Stimulated activated CD4-positive, alpha-beta T cell treated with anti-CD3 and anti-CD28 coated beads, Interleukin-1b, Interleukin-23, amount 100 ng/mL, for 4 hours (primary cell): Measurements from ENCODE around the gene HOMER3.
"Not testable (repeated sequence)": the region's sequence is repeated elsewhere in the genome, so short reads cannot be mapped to it uniquely, and the experiment has no call there.

Experiments used
- DNase-seq, 2 donors: peaks; one replicate each; pipeline ENCODE4 v3.0.0-alpha.2; 2020; ENCODE audit warnings: low read depth in 2 of 2

Gene HOMER3

GRCh38 chr19:18924684-18925213 is 16.3 kb downstream of the HOMER3 start:
- no peak for DNase-seq

GRCh38 chr19:18922228-18922985 is 18.6 kb downstream of the HOMER3 start:
- no peak for DNase-seq

GRCh38 chr19:18921593-18921992 is 19.4 kb downstream of the HOMER3 start:
- no peak for DNase-seq

- DNase-seq = no peak
These were observed 20.6 kb downstream of the HOMER3 start for GRCh38 chr19:18920400-18920799.

GRCh38 chr19:18919900-18920214 is 21.2 kb downstream of the HOMER3 start:
- DNase-seq = no peak

- DNase-seq = peak; percentile 90 to 91
These were observed 21.7 kb downstream of the HOMER3 start, which contains the start of the genes COPE and DDX49 for GRCh38 chr19:18919086-18919899. COPE (minus strand) TSS chr19:18919387; CDS start chr19:18919348, 39 bp downstream. DDX49 (plus strand) TSS chr19:18919715; CDS start chr19:18919742, 27 bp downstream.

GRCh38 chr19:18917593-18917992 is 23.4 kb downstream of the HOMER3 start:
- DNase-seq = not testable (repeated sequence)

GRCh38 chr19:18915639-18916038 is 25.4 kb downstream of the HOMER3 start:
- DNase-seq = no peak

GRCh38 chr19:18913466-18913865 is 27.6 kb downstream of the HOMER3 start:
- no peak for DNase-seq

GRCh38 chr19:18912933-18913332 is 28.1 kb downstream of the HOMER3 start:
- no peak for DNase-seq

GRCh38 chr19:18910801-18911436 is 30.1 kb downstream of the HOMER3 start:
- DNase-seq = no peak

GRCh38 chr19:18910010-18910409 is 31.0 kb downstream of the HOMER3 start:
- DNase-seq = no peak

GRCh38 chr19:18908917-18909619 is 31.9 kb downstream of the HOMER3 start:
- DNase-seq = no peak

GRCh38 chr19:18906605-18907519 is 34.2 kb downstream of the HOMER3 start:
- no peak for DNase-seq

- DNase-seq = no peak
These were observed 35.3 kb downstream of the HOMER3 start for GRCh38 chr19:18905513-18906236.

- DNase-seq = no peak
These were observed 36.0 kb downstream of the HOMER3 start for GRCh38 chr19:18905058-18905456.

GRCh38 chr19:18904334-18905057 is 36.5 kb downstream of the HOMER3 start:
- DNase-seq = no peak

- DNase-seq = no peak
These were observed 37.6 kb downstream of the HOMER3 start for GRCh38 chr19:18903156-18904037.
